NB4 (cell line): ENCODE data around the gene NAXD.
"Not testable (repeated sequence)": the region's sequence is repeated elsewhere in the genome, so short reads cannot be mapped to it uniquely, and the experiment has no call there.

Experiments
- CTCF ChIP-seq: IDR thresholded peaks from one replicate; pipeline ENCODE4 v1.5.1; 2012; ENCODE audit warnings: low read depth, low read length
- POLR2A ChIP-seq: IDR thresholded peaks from 2 replicates; pipeline ENCODE4 v1.6.1; 2011; ENCODE audit warnings: mild to moderate bottlenecking; ENCODE audit not compliant: insufficient read length; ENCODE audit errors: extremely low read depth

- not testable (repeated sequence) for TF ChIP-seq CTCF, POLR2A
Measured at GRCh38 chr13:110669814-110670213, 54.5 kb downstream of the NAXD start.
